Activated T-cell treated with anti-CD3 and anti-CD28 coated beads, Interleukin-2, amount 50 U/mL, for 72 hours (primary cell): ENCODE results near the gene CCDC85C. TPM values are rescaled to one million over a fixed set of nuclear protein-coding genes. Genes with fewer than 3 reads are reported as not detected.

Source experiments
- ATAC-seq, 2 donors: fragments of 150-1000 bp; cut with Tn5 transposase; replicated peaks in 1 of 2; 2 replicates each; pipeline ENCODE4 v1.10.0; 2021; ENCODE audit warnings: moderate library complexity in 2 of 2, mild to moderate bottlenecking in 1 of 2
- DNase-seq, 2 donors: peaks; one replicate each; pipeline ENCODE4 v3.0.0; 2021 to 2022; ENCODE audit warnings: mixed read lengths in 1 of 2
- H3K27ac Mint-ChIP-seq: one replicate; pipeline ENCODE4 v1.8.0; 2022; ENCODE audit warnings: mild to moderate bottlenecking, moderate library complexity, mixed read lengths
- H3K27me3 Mint-ChIP-seq: one replicate; pipeline ENCODE4 v1.8.0; 2022; ENCODE audit warnings: low read depth, mixed read lengths
- H3K36me3 Mint-ChIP-seq, 2 donors: one replicate each; pipeline ENCODE4 v1.8.0; 2022; ENCODE audit warnings: mixed read lengths in 2 of 2, mild to moderate bottlenecking in 1 of 2; ENCODE audit not compliant: insufficient read depth in 2 of 2
- H3K4me1 Mint-ChIP-seq: one replicate; pipeline ENCODE4 v1.8.0; 2022; ENCODE audit warnings: low read depth, mixed read lengths
- H3K4me3 Mint-ChIP-seq, 2 donors: one replicate each; pipeline ENCODE4 v1.8.0; 2022; ENCODE audit warnings: mild to moderate bottlenecking in 2 of 2, mixed read lengths in 2 of 2, moderate library complexity in 2 of 2
- H3K9me3 Mint-ChIP-seq, 2 donors: one replicate each; pipeline ENCODE4 v1.8.0; 2022; ENCODE audit warnings: mixed read lengths in 2 of 2
- total RNA-seq, 2 donors: library from RNA; stranded (reverse); gene quantifications; one replicate each; pipeline ENCODE4 v1.2.3, GENCODE V29; 2022

The CCDC85C gene
- total RNA-seq, 2 donors from 2014 or later, result 10.1 to 11.3 TPM

DNA sequence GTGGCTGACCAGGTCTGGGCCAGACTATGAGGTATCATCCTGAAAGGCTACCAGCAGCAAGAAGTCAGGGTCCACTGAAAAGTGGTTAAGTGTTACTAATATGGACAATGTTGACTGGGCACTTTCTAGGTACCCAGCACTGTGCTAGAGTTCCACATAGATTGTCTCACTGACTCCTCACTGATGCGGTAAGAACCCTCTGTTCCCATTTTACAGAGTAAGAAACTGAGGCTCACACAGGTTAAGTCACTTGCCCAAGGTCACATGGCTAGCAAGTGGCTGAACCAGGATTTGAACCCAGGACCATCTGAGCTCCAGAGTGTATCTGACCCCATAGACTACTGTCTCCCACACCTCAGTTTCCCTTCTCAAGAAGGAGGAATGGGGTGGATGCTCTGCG is 4.6 kb upstream of the CCDC85C start:
- peaks cover 13% of the 10 kb centered on the region for H3K4me1 Mint-ChIP-seq
- H3K27me3 Mint-ChIP-seq, result no peaks in the 10 kb centered on the region
- no peaks in the 10 kb centered on the region for H3K36me3 Mint-ChIP-seq
- no peak overlapping the region for H3K4me3 Mint-ChIP-seq
- DNase-seq (no peak), ATAC-seq (no peak)
- H3K27ac Mint-ChIP-seq, result no peak overlapping the region
- H3K9me3 Mint-ChIP-seq, result no peaks in the 10 kb centered on the region

GRCh38 chr14:99606359-99606758 is 2.4 kb upstream of the CCDC85C start:
- no peak overlapping the region for H3K27ac Mint-ChIP-seq
- H3K27me3 Mint-ChIP-seq, result no peaks in the 10 kb centered on the region
- H3K36me3 Mint-ChIP-seq, result no peaks in the 10 kb centered on the region
- ATAC-seq, result no peak
- H3K4me3 Mint-ChIP-seq, result no peak overlapping the region
- H3K4me1 Mint-ChIP-seq, result peaks cover 20% of the 10 kb centered on the region
- no peaks in the 10 kb centered on the region for H3K9me3 Mint-ChIP-seq
- DNase-seq, result no peak

- DNase-seq (peak; percentile 78 to 80), ATAC-seq (peak; percentile 33 to 43)
- no peaks in the 10 kb centered on the region for H3K9me3 Mint-ChIP-seq
- H3K27me3 Mint-ChIP-seq, result no peaks in the 10 kb centered on the region
- no peaks in the 10 kb centered on the region for H3K36me3 Mint-ChIP-seq
- H3K27ac Mint-ChIP-seq, result peak overlapping the region; percentile 69
- peaks cover 24% of the 10 kb centered on the region for H3K4me1 Mint-ChIP-seq
- peak overlapping the region; percentile 83 to 90 for H3K4me3 Mint-ChIP-seq
Observed at GRCh38 chr14:99605299-99605961, 1.4 kb upstream of the CCDC85C start.

GRCh38 chr14:99604766-99605298 is 825 bp upstream of the CCDC85C start:
- Mint-ChIP-seq H3K27me3 (no peaks in the 10 kb centered on the region), H3K4me1 (peaks cover 26% of the 10 kb centered on the region), H3K36me3 (no peaks in the 10 kb centered on the region), H3K4me3 (peak overlapping the region; percentile 83 to 90), H3K27ac (peak overlapping the region; percentile 44), H3K9me3 (no peaks in the 10 kb centered on the region)
- ATAC-seq, result peak; percentile 43
- peak; percentile 52 to 58 for DNase-seq

DNA sequence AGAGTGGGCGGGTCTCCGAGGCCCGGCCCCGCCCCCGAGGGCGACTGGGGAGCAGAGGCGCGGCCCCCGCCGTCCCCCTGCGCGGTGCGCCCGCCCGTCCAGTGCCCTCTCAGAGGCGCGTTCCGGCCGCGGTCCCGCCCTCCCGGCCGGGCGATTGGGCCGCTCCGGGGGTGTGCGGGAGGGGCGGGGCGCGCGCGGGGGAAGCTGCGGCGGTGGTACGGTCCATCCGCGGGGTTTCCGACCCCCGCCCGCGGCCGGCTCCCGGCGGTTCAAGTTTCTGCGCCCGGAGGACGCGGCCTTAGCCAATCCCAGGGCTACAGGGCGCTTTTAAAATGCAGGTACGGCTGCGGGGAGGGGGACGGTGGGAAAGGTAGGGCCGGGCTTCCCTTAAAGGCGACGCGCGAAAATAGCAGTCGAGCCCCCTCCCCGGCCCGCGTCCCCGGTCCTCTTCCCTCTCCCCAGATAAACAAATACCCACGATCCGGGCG is 315 bp upstream of the CCDC85C start:
- Mint-ChIP-seq H3K36me3 (no peaks in the 10 kb centered on the region), H3K9me3 (no peaks in the 10 kb centered on the region), H3K4me3 (peak overlapping the region; percentile 83 to 90), H3K4me1 (peaks cover 26% of the 10 kb centered on the region), H3K27me3 (no peaks in the 10 kb centered on the region), H3K27ac (peak overlapping the region; percentile 44)
- ATAC-seq (peak; percentile 92 to 93), DNase-seq (peak; percentile 95 to 98)

DNA sequence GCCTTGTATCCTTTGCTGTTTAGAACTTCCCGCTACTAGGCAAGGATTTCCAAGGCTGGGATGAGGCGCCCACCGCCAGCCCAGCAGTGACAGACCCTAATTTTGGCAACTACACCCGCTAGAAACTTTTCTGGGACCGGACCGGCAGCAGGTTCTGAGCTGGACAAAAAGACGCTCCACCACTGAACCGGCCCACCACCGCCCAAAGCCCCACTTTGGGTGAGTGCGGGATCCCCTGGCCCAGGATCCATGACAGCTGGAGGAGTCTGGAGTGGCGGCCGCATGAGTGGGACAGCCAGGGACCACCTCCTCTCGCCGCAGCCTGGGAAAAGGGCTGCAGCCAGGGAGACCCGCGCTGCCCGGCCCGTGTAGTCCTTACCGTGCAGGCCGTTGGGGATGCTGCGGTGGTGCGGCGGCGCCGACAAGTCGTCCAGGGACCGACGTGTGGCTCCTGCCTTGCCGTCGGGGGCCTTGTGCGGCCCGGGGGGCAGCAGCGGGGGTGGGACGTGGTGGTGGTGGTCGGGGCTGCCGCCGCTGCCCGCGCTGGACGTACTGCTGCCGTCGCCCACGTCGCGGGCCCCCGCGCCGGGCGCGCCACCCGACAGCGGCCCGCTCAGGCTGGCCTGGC is 1.1 kb downstream of the CCDC85C start:
- Mint-ChIP-seq H3K4me1 (peaks cover 26% of the 10 kb centered on the region), H3K36me3 (no peaks in the 10 kb centered on the region), H3K9me3 (no peaks in the 10 kb centered on the region), H3K27me3 (no peaks in the 10 kb centered on the region), H3K27ac (no peak overlapping the region), H3K4me3 (peak overlapping the region; percentile 74 to 78)
- ATAC-seq, result no peak
- no peak for DNase-seq

DNA sequence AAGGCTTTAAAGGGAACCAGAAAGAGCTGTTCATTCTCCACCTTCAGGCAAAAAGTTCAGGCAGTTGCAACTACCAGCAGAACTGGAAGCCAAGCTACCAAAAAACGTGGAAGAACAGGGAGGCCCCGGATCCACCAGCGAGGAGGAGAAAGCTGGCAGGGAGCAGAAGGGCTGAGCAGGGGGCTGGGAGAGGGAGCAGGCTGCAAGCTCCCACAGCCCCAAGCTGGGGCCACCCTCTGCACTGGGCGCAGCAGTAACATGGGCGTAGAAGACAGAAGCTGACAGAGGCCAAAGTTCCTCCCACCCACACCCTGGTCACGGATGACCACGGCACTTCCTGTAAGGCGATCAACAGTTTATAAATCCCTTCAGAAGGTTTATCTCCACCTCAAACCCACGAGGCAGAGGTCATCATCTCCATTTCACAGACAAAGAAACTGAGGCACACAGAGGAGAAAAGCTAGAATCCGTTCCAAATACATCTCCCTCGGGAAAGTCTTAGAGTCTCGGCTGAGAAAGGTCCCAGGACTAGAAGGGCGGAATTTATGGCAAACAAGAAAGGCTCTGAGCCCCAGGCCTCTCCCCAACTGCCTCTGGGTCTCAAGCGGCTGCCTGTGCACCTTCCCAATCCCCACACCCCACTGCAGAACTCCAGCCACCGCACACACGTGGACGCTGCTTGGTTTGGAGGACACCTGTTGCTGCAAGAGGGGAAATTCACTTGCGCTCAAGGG is 1.8 kb downstream of the CCDC85C start:
- Mint-ChIP-seq H3K9me3 (no peaks in the 10 kb centered on the region), H3K27me3 (no peaks in the 10 kb centered on the region), H3K4me1 (peaks cover 26% of the 10 kb centered on the region), H3K4me3 (peak overlapping the region; percentile 74 to 78), H3K36me3 (no peaks in the 10 kb centered on the region), H3K27ac (no peak overlapping the region)
- DNase-seq, result peak; percentile 29 to 30
- ATAC-seq, result no peak

DNA sequence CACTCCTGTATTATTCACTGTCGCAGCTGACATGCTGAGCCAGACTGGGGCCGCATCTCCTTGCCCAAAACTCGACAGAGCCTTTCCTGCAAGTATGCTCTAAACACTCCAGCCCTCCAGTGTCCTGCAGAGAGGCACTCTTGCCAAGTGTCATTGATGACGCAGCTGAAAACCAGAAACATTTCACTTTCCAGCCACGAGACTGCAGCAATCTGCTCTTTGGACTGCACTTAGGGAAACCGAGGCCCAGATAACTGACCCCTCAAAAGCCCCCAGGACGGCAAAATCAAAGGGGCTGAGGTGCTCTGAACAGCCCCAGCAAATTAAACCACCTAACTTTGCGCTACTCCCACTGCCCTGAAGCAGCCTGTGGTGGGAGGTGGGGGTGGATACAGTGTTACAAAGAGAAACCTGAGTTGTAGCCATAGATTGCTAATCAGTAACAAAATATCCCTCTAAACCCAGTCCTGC is 2.6 kb downstream of the CCDC85C start:
- DNase-seq (no peak), ATAC-seq (no peak)
- no peaks in the 10 kb centered on the region for H3K36me3 Mint-ChIP-seq
- no peaks in the 10 kb centered on the region for H3K9me3 Mint-ChIP-seq
- no peaks in the 10 kb centered on the region for H3K27me3 Mint-ChIP-seq
- peaks cover 26% of the 10 kb centered on the region for H3K4me1 Mint-ChIP-seq
- no peak overlapping the region for H3K27ac Mint-ChIP-seq
- H3K4me3 Mint-ChIP-seq, result peak overlapping the region in 1 of 2 donors; percentile 74

GRCh38 chr14:99600232-99600888 is 3.6 kb downstream of the CCDC85C start:
- Mint-ChIP-seq H3K27me3 (no peaks in the 10 kb centered on the region), H3K27ac (no peak overlapping the region), H3K4me3 (no peak overlapping the region), H3K9me3 (no peaks in the 10 kb centered on the region), H3K36me3 (no peaks in the 10 kb centered on the region), H3K4me1 (peaks cover 26% of the 10 kb centered on the region)
- no peak for DNase-seq
- ATAC-seq, result no peak

DNA sequence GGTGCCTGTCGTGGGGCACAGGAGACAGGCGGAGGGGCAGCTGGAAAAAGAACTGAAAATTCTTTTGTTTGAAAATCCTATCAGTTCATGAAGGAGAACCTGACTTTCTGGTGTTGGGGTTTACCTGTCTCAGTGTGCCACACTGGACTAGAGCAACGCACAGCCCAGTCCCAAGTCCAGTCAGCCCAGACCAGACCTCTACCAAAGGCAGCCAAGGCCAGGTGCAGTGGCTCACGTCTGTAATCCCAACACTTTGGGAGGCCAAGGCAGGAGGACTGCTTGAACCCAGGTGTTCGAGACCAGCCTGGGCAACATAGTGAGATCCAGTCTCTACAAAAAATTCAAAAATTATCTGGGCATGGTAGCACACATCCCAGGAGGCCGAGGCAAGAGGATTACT is 4.6 kb downstream of the CCDC85C start:
- H3K4me3 Mint-ChIP-seq, result no peak overlapping the region
- DNase-seq, result no peak
- H3K27ac Mint-ChIP-seq, result no peak overlapping the region
- no peaks in the 10 kb centered on the region for H3K36me3 Mint-ChIP-seq
- no peaks in the 10 kb centered on the region for H3K27me3 Mint-ChIP-seq
- ATAC-seq, result no peak
- H3K4me1 Mint-ChIP-seq, result peaks cover 34% of the 10 kb centered on the region
- no peaks in the 10 kb centered on the region for H3K9me3 Mint-ChIP-seq

GRCh38 chr14:99598774-99599173 is 5.2 kb downstream of the CCDC85C start:
- no peak overlapping the region for H3K27ac Mint-ChIP-seq
- no peak for ATAC-seq
- no peaks in the 10 kb centered on the region for H3K27me3 Mint-ChIP-seq
- peaks cover 35% of the 10 kb centered on the region for H3K4me1 Mint-ChIP-seq
- H3K9me3 Mint-ChIP-seq, result no peaks in the 10 kb centered on the region
- H3K36me3 Mint-ChIP-seq, result no peaks in the 10 kb centered on the region
- H3K4me3 Mint-ChIP-seq, result no peak overlapping the region
- DNase-seq, result no peak

DNA sequence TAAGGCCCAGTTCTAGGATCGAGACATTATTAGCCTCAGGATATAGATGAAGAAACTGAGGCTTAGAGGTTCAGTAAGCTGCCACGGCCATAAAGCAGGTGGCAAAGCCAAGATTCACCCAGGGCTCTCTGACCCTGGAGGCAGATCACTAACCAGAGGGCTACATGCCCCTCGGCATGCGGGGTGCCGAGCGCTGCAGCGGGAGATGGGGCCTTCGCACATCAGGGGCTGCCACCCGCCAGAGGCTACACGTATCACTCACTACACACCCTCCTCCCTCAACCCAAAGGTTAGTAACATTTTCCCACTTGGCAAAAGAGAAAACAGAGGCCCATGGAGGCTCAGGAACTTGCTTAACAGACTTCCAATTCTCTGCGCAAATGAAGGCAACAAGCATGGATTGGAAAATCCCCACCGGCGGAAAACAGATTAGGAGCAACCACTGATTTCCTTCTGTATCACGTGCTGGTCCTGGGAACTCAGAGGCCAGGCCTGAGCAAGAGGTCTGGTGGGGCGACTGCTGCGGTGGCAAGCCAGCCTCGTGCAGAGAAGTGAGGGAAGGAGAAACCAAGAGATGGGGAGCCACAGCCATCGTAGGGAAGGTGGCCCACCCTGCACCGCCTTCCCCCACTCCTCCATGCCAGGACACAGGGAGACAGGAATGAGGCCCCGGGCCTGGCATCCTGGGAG is 6.0 kb downstream of the CCDC85C start:
- Mint-ChIP-seq H3K27ac (no peak overlapping the region), H3K27me3 (no peaks in the 10 kb centered on the region), H3K4me3 (no peak overlapping the region), H3K36me3 (no peaks in the 10 kb centered on the region), H3K9me3 (no peaks in the 10 kb centered on the region), H3K4me1 (peaks cover 35% of the 10 kb centered on the region)
- ATAC-seq, result no peak
- DNase-seq, result no peak
